NCI-H82 treated with DMSO at 0.1 percent for 48 hours (cell line): ENCODE measurements around the gene LRP1B.

Experiments
- DNase-seq: peaks from one replicate; lab custom pipeline; 2025; ENCODE audit not compliant: unreplicated experiment; lab: John Stamatoyannopoulos, UW

The LRP1B gene

DNA sequence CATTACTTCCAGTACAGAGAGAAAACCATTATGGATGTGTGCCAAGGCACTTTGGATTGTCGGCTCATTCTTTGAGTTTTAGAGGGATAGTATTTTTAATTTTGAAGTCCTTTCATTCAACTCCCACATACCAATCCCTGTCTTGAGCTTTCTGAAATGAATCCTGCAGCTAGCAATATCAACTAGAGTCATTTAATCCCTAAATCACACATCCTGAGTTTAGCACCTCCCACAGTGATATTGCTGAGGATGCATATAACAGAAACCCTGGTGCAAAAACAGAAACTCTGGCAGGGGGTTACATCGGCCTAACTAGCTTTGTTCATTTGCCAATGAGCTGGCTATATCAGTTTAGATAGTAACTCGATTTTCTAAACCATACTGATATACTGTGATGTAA lies 427.3 kb downstream of the LRP1B start:
- peak; percentile 49 for DNase-seq

GRCh38 chr2:141701618-141702017 lies 429.2 kb downstream of the LRP1B start:
- no peak for DNase-seq

GRCh38 chr2:141699573-141699972 lies 431.2 kb downstream of the LRP1B start:
- DNase-seq, result no peak

GRCh38 chr2:141698500-141698899 lies 432.3 kb downstream of the LRP1B start:
- DNase-seq, result no peak

GRCh38 chr2:141697035-141697434 lies 433.8 kb downstream of the LRP1B start:
- DNase-seq, result no peak

GRCh38 chr2:141694180-141694579 lies 436.6 kb downstream of the LRP1B start:
- DNase-seq, result no peak

DNA sequence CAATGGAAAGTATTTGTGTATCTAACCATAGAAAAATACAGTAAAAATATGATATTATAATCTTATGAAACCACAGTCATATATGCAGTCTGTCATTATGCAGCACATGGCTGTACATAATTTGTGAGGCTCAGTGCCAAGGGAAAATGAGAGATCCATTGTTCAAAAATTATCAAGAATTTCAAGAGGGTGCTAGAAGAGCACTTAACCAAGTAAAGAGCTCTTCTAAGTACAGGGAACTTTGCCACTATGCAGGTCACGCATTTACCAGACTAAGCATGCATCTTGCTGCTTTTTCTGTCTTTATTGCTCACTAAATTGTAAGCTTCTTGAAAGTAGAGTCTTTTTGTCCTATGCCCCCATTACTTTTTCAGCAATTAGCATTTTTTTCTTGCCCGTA lies 438.0 kb downstream of the LRP1B start:
- DNase-seq, result no peak

DNA sequence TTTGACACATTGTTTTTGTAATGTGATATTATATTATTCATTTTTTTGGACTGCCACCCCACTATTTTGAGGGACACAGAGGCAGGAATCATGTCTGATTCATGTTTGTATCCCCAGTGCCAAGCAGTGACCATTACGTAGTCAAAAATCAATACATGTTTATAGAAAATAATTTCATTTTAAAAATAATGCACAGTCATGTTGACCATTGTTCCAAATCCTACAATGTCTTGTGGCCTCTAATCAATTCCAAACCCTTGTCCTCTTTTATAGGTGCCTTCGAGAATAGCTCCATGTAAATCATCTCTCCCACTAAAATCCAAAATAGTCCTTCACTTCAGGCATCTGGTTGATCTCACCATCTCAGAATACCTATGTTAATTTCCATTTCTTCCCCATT lies 454.7 kb downstream of the LRP1B start:
- no peak for DNase-seq

DNA sequence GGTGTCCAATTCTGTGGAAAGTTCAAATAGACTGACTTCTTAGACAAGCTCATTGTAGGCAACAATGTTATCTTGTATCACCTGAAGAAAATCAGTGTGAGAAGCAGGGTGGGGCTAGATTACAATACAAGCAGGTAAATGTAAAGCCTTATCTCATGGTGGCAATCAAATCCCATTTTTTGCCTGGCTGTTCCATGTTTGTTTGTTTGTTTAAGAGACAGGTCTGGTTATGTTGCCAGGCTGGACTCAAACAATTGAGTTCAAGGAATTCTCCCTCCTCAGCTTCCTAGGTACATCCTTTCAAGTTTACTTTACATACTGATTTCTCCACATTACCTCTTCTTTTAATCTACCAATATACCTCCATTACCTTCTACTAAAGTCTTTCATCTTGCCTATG lies 464.6 kb downstream of the LRP1B start:
- no peak for DNase-seq

DNA sequence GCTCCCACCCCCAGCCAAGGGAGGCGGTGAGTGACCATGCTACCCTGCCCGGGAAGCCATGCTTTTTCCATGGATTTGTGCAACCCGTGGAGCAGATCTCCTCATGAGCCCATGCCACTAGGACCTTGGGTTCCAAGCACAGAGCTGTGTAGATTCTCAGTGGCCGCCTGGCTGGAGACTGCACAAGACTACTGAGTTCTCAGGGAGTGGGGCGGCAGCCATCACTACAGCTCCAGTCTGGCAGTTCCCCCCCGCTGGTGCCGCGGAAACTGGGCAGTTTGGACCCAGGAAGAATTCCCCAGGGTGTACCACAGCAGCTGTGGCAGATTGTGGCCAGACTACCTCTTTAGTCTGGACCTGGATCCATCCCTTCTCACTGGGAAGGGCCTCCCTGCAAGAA lies 470.6 kb downstream of the LRP1B start:
- no peak for DNase-seq

DNA sequence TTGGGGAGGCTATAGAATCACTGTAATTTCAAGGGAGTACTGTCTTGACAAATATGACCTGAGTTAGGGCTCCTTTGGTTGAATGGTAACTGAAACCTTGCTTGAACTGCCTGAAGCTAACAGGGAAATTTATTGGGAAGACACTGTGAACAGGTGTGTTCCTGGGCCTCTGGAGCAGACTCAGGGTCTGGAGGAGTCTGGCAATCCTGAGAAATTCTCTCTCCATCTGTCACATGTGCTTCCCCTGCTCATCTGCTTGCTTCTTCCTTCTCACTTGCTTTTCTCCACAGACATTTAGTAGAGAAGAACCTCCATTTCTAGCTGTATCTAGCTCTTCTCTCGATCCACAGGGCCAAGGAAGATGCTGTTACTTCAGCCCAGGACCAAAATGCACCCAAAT lies 476.5 kb downstream of the LRP1B start:
- no peak for DNase-seq

GRCh38 chr2:141653184-141653583 lies 477.6 kb downstream of the LRP1B start:
- no peak for DNase-seq

- DNase-seq, result no peak
Observed at GRCh38 chr2:141652308-141652707, 478.5 kb downstream of the LRP1B start.

DNA sequence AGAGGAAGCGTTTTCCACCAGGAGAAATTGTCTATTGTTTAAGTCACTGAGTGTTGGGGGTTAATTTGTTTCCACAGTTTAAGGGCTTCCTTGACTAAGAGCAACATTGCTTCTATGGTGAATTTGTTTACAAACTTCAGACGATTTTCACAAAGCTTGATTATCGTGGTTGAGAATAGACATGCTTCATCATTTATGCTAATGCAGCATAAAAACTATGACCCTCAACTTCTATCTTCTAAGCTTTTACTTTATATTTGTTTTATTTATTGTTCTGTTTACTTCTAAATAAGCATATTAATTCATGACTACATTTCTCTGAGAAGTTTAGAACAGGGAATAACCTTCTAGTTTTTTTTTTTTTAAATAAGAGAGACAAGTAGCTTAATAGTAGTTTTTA lies 483.5 kb downstream of the LRP1B start:
- DNase-seq, result no peak

DNA sequence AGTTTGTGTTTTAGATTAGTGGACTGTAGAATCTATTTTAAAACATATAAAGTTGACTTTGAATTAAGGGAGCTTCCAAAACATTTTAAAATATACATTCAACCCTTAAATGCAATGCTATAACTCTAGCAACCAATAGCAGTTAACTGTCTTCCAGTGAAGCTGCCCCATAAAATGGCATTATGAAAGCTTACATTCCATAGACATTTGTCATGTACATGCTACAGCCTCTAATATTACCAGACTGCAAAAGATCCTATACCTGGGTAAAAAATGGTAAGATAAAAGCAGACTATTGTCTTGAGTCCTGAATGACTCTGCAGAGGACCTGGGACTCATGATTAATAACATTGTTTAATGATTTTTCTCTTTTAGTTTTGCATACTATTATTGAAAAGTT lies 489.4 kb downstream of the LRP1B start:
- DNase-seq, result no peak

DNA sequence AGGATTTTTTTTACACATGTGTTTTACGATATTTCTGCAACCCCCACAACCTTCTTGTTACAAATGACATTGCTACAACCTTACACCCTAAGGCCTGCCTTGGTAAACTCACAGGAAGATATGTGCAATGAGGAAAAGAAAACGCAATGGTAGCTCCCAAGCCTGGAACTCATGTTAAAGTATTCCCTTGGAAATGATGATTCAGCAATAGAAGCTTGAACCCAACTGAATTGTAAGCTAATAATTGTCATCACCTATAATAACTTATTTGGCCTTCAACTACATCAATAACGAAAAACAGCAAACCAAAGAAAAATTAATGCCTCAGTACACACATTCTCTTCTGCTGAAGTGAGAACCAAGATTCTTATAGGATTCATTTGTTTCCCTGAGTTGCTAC lies 491.0 kb downstream of the LRP1B start:
- DNase-seq, result no peak

DNA sequence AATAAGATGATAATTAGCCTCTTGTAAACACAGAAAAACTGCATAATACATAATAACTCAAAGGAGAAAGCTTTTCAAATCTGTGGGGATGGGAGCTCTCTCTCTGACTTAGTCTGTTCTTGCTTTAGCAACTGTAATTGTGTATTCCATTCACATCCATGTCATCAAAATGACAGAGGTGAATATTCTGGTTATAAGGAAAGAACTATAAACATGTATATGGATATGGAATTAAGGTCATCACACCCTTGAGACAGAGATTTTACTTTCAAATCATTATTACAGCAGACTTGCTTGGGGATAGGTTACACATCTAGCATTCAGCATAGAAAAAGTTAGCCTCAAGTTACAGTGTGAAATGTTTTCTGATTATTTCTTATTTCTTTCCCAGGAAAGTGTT lies 497.7 kb downstream of the LRP1B start:
- no peak for DNase-seq

DNA sequence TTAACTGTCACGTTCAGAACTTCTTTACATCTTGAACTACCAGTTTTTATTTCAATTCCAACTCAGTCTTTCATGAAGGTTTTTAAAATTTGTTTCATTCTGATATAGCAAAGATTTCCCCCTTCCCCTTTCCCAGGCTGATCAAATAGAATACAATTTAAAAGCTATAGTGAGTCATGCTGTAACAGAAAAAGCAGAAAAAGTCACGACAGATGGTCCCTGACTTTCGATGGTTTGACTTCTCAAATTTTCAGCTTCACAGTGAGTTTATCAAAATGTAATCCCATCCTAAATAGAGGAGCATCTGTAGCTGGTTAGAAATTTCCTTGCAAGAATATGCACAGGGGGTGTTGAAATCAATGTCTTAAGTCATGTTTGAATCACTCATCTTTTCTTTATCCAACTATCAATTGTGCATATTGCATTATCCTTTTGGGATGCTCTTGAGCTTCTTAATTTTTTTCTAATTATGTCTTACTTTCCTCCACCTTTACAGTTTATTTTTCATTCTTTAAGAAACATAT lies 500.3 kb downstream of the LRP1B start:
- DNase-seq, result no peak

GRCh38 chr2:141620372-141620771 lies 510.4 kb downstream of the LRP1B start:
- DNase-seq, result no peak

DNA sequence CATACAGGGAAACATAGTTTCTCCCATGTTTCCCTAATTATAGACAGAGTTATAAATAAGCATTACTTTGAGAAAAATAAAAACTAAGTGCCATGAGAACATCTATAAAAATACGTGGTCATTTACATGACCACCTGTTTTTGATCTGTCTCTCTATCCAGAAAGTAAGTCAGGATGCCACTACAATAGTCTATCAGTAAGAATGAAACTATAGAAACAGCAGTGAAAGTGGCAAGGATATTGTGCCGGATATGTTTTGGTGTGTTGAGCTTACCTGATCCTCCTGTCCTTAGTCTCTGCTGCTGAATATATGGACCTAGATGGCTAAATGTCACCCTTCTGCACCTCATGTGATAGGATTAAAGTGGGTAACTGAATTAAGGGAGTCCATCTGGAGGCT lies 512.4 kb downstream of the LRP1B start:
- DNase-seq, result peak; percentile 75

DNA sequence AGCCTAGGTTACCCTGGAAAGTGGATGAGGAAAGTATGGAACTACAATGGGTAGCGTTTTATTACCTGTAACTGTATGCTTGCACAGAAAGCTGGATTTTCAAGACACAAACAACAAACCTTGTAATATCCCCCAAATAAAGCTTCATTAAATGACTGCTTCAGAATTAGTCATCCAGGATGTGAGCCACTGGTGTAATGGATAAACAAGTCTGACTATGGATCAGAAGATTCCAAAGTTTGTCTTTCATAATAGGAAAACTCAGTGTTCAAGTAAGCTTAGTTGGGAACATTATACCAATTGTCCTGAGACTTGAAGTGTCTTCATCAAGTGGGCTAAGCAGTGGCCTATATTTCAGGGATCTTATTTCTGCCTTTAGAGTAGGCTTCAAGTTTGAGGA lies 518.8 kb downstream of the LRP1B start:
- no peak for DNase-seq

DNA sequence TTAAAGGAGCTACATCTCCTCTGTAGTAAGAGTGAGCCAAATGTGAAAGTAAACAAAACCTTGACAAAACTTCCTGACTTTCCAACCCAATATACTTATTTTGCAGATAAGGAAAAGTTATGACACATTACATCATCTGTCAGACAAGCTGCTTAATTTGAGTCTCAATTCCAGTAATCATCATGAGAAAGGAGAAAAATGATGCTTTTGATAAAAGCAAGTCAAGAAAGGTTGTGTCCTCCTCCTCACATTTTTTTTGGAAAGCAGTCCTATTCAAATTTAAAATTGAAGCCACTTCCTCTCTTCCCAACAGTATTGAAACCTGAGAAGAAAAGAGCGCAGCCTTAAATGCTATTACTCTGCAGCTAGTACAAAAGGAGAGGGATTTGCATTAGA lies 519.6 kb downstream of the LRP1B start:
- no peak for DNase-seq

- DNase-seq, result no peak
Observed at GRCh38 chr2:141610564-141611175, 520.1 kb downstream of the LRP1B start.
